ENCODE data around the gene SLIT3.
"Not testable (repeated sequence)": the region's sequence is repeated elsewhere in the genome, so short reads cannot be mapped to it uniquely, and the experiment has no call there.

The SLIT3 gene

DNA sequence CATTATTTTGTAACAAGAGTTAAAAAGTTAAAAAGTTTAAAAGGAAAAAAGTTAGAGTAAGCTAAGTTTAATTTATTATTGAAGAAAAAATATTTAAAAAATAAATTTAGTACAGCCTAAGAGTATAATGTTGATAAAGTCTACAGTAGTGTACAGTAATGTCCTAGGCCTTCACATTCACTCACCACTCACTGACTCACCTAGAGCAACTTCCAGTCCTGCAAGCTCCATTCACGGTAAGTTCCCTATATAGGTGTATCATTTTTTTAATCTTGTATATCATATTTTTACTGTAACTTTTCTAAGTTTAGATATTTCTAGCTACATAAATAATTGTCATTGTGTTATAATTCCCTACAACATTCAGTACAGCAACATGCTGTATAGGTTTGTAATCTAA lies 652.4 kb downstream of the SLIT3 start:
- no peaks in the 10 kb centered on the region for H3K36me3 ChIP-seq (ENCODE audit: control insufficient read depth, insufficient read depth, low read length)
- TF ChIP-seq, protein P1, sequence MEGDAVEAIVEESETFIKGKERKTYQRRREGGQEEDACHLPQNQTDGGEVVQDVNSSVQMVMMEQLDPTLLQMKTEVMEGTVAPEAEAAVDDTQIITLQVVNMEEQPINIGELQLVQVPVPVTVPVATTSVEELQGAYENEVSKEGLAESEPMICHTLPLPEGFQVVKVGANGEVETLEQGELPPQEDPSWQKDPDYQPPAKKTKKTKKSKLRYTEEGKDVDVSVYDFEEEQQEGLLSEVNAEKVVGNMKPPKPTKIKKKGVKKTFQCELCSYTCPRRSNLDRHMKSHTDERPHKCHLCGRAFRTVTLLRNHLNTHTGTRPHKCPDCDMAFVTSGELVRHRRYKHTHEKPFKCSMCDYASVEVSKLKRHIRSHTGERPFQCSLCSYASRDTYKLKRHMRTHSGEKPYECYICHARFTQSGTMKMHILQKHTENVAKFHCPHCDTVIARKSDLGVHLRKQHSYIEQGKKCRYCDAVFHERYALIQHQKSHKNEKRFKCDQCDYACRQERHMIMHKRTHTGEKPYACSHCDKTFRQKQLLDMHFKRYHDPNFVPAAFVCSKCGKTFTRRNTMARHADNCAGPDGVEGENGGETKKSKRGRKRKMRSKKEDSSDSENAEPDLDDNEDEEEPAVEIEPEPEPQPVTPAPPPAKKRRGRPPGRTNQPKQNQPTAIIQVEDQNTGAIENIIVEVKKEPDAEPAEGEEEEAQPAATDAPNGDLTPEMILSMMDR (IDR thresholded peaks at IDR 0.05; ENCODE audit: insufficient read depth, low read length, poor library complexity, severe bottlenecking): no peak
- H3K4me3 ChIP-seq (replicated peaks; ENCODE audit: low read depth, low read length): no peak overlapping the region
- DNase-seq (ENCODE audit: extremely low read depth, insufficient read length): no peak
- no peaks in the 10 kb centered on the region for H3K27me3 ChIP-seq (replicated peaks; ENCODE audit: control insufficient read depth, insufficient read depth, low read length)

DNA sequence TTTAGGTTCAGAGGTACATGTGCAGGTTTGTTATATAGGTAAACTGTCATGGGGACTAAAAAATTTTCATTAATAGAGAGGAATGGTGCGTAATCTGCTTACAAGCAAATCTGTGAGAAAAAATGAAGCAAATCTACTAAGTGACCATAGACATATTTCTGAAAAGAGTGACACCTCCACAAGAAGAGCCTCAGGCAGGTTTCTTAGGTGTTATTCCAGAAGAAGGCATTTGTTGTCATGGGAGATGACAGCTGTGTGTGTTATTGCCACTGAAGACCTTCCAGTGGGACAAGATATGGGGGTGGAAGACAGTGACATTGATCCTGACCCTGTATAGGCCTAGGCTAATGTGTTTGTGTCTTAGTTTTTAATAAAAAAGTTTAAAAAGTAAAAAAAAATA lies 652.9 kb downstream of the SLIT3 start:
- DNase-seq (ENCODE audit: extremely low read depth, insufficient read length): no peak
- no peaks in the 10 kb centered on the region for H3K36me3 ChIP-seq (ENCODE audit: control insufficient read depth, insufficient read depth, low read length)
- no peaks in the 10 kb centered on the region for H3K27me3 ChIP-seq (replicated peaks; ENCODE audit: control insufficient read depth, insufficient read depth, low read length)
- H3K4me3 ChIP-seq (replicated peaks; ENCODE audit: low read depth, low read length): no peak overlapping the region
- TF ChIP-seq, protein P1 (IDR thresholded peaks at IDR 0.05; ENCODE audit: insufficient read depth, low read length, poor library complexity, severe bottlenecking): no peak

DNA sequence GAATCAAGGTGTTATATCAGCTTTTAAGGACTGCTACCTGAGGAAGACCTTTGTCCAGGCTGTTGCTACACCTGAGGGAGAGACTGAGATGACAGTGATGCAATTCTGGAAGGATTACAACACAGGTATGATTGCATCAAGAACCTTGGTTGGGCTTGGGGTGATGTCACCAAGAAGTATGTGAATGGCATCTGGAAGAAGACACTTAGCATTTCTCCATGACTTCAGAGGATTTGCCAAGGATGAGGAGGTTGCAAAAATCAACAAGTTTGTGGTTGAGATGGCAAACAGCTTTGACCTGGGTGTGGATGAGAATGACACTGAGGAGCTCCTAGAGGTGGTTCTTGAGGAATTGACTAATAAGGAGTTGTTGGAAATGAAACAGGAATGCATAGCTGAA lies 653.9 kb downstream of the SLIT3 start:
- DNase-seq (ENCODE audit: extremely low read depth, insufficient read length): no peak
- H3K27me3 ChIP-seq (replicated peaks; ENCODE audit: control insufficient read depth, insufficient read depth, low read length): no peaks in the 10 kb centered on the region
- H3K36me3 ChIP-seq (ENCODE audit: control insufficient read depth, insufficient read depth, low read length): no peaks in the 10 kb centered on the region
- TF ChIP-seq, protein P1 (IDR thresholded peaks at IDR 0.05; ENCODE audit: insufficient read depth, low read length, poor library complexity, severe bottlenecking): no peak
- H3K4me3 ChIP-seq (replicated peaks; ENCODE audit: low read depth, low read length): no peak overlapping the region

DNA sequence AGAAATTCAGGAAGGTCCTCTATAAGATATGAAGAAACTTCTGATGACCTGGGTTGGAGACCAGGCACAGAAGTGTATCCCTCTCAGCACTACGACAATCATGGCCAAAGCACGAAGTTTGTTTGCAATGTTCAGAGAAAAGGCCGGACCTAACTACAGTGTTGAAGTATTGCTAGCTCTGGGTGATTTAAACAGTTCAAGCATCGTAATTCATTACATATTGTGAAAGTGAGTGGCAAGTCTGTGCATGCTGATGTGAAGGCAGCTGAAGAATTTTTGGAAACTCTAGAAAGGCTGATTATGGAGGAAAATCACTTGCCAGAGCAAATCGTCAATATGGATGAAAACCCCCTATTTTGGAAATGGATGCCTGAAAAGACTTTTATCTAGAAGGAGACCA lies 654.6 kb downstream of the SLIT3 start:
- no peak overlapping the region for H3K4me3 ChIP-seq (replicated peaks; ENCODE audit: low read depth, low read length)
- no peaks in the 10 kb centered on the region for H3K36me3 ChIP-seq (ENCODE audit: control insufficient read depth, insufficient read depth, low read length)
- H3K27me3 ChIP-seq (replicated peaks; ENCODE audit: control insufficient read depth, insufficient read depth, low read length): no peaks in the 10 kb centered on the region
- DNase-seq (ENCODE audit: extremely low read depth, insufficient read length): no peak
- TF ChIP-seq, protein P1 (IDR thresholded peaks at IDR 0.05; ENCODE audit: insufficient read depth, low read length, poor library complexity, severe bottlenecking): no peak

DNA sequence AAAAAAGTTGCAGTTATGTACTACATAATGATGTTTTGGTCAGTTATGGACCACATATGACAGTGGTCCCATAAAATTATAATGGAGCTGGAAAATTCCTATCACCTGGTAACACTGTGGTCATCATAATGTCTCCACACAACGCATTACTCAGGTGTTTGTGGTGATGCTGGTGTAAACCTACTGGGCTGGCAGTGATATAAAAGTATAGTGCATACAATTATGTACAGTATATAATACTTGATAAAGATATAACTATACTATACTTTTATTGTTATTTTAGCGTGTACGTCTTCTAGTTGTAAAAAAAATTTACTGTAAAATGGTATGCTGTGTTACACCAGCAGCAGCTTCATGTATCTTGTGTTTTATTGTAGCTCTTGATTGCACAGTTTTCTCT lies 655.7 kb downstream of the SLIT3 start:
- no peak for DNase-seq (ENCODE audit: extremely low read depth, insufficient read length)
- TF ChIP-seq, protein P1 (IDR thresholded peaks at IDR 0.05; ENCODE audit: insufficient read depth, low read length, poor library complexity, severe bottlenecking): no peak
- Histone ChIP-seq H3K4me3 (replicated peaks; ENCODE audit: low read depth, low read length) (no peak overlapping the region), H3K36me3 (ENCODE audit: control insufficient read depth, insufficient read depth, low read length) (no peaks in the 10 kb centered on the region), H3K27me3 (replicated peaks; ENCODE audit: control insufficient read depth, insufficient read depth, low read length) (no peaks in the 10 kb centered on the region)

DNA sequence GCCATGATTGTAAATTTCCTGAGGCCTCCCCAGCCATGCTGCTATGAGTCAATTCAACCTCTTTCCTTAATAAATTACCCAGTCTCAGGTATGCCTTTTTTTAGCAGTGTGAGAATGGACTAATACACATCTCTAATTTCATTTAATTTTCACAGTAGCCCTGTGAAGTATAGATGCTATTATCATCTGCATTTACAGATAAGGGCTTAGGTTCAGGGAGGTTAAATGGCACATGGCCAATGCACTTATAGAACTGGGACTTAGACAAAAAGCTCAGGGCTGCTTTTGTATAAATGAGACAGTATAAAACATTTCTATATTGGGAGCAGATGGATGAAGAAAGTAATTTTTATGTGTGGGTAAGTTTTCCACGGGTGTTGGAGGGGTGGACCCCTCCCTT lies 658.9 kb downstream of the SLIT3 start:
- H3K36me3 ChIP-seq (ENCODE audit: control insufficient read depth, insufficient read depth, low read length): no peaks in the 10 kb centered on the region
- H3K27me3 ChIP-seq (replicated peaks; ENCODE audit: control insufficient read depth, insufficient read depth, low read length): no peaks in the 10 kb centered on the region
- H3K4me3 ChIP-seq (replicated peaks; ENCODE audit: low read depth, low read length): no peak overlapping the region
- no peak for DNase-seq (ENCODE audit: extremely low read depth, insufficient read length)
- TF ChIP-seq, protein P1 (IDR thresholded peaks at IDR 0.05; ENCODE audit: insufficient read depth, low read length, poor library complexity, severe bottlenecking): no peak

DNA sequence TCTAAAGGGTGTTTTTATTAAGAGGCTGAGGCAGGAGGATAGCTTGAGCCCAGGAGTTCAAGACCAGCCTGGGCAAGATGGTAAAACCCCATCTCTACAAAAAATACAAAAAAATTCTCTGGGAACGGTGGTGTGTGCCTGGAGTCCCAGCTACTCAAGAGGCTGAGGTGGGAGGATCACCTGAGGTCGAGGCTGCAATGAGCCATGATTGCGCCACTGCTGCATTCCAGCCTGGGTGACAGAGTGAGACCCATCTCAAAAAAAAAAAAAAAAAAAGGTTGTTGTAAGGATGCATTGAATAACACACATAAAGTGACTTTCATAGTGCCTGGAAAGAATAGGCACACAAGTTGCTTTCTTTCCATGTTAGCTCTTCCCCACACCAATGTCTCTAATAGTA lies 662.1 kb downstream of the SLIT3 start:
- not testable (repeated sequence) for H3K27me3 ChIP-seq (replicated peaks; ENCODE audit: control insufficient read depth, insufficient read depth, low read length); H3K36me3 ChIP-seq (ENCODE audit: control insufficient read depth, insufficient read depth, low read length); H3K4me3 ChIP-seq (replicated peaks; ENCODE audit: low read depth, low read length); DNase-seq (ENCODE audit: extremely low read depth, insufficient read length)

Measured in GM06990 (cell line).